ENCODE measurements around the gene ERP44. TPM values are rescaled to one million over a fixed set of nuclear protein-coding genes. Genes with fewer than 3 reads are reported as not detected.

The ERP44 gene
- polyA plus RNA-seq, 1 of the 3 experiments (the other 2 are of a cell fraction): 10.0 TPM

GRCh38 chr9:99948482-99948881, 150.3 kb downstream of the ERP44 start:
- no peak for DNase-seq
- no peak overlapping the region for H2AFZ ChIP-seq (ENCODE audit: low read depth)
- H4K20me1 ChIP-seq (ENCODE audit: insufficient read depth): no peaks in the 10 kb centered on the region
- no peak overlapping the region; a peak in 1 of 4 replicates for H3K27ac ChIP-seq (ENCODE audit: low read depth in 2 of 2, low read length in 1 of 2)
- no peak overlapping the region for H3K4me3 ChIP-seq (ENCODE audit: low read depth in 2 of 2, low read length in 1 of 2)
- ChIA-PET CTCF (interaction anchor here (1.4 to 1.6 kb wide), 2 partner anchors 11 to 764 kb away, joined by 3 read pairs; no protein-coding TSS in a partner anchor), POLR2A (no interaction called here)
- H3K9me2 ChIP-seq: no peaks in the 10 kb centered on the region
- H3K36me3 ChIP-seq (replicated peaks in 1 of 2; ENCODE audit: control insufficient read depth in 1 of 2, insufficient read depth in 2 of 2, low read length in 1 of 2): peaks cover 15 to 18% of the 10 kb centered on the region in 2 experiments
- H3K79me2 ChIP-seq (ENCODE audit: insufficient read depth): no peaks in the 10 kb centered on the region
- TF ChIP-seq NFIC (IDR thresholded peaks at IDR 0.05; ENCODE audit: borderline replicate concordance) (no peak), USF1 (IDR thresholded peaks at IDR 0.05; ENCODE audit: borderline replicate concordance, low read depth) (no peak), EZH2phosphoT487 (IDR thresholded peaks at IDR 0.05; ENCODE audit: borderline replicate concordance, low read depth) (no peak), YY1 (IDR thresholded peaks at IDR 0.05; ENCODE audit: low read depth) (no peak), RFX5 (IDR thresholded peaks at IDR 0.05; ENCODE audit: low read length) (no peak), TEAD4 (IDR thresholded peaks at IDR 0.05; ENCODE audit: borderline replicate concordance, insufficient read depth) (no peak), TAF1 (IDR thresholded peaks at IDR 0.05; ENCODE audit: borderline replicate concordance, low read depth, low read length) (no peak), ZBTB33 (IDR thresholded peaks at IDR 0.05; ENCODE audit: borderline replicate concordance, low read depth) (no peak), FOXJ3 (CRISPR knock-in tag; IDR thresholded peaks at IDR 0.05) (no peak), FOSL2 (IDR thresholded peaks at IDR 0.05; ENCODE audit: borderline replicate concordance, low read depth) (no peak), NRF1 (IDR thresholded peaks at IDR 0.05; ENCODE audit: low read depth, low read length) (no peak), MXI1 (IDR thresholded peaks at IDR 0.05; ENCODE audit: low read depth, low read length) (no peak), RCOR1 (IDR thresholded peaks at IDR 0.05; ENCODE audit: low read length) (no peak), RXRA (IDR thresholded peaks at IDR 0.05; ENCODE audit: borderline replicate concordance, low read depth) (no peak), ELF1 (IDR thresholded peaks at IDR 0.05) (no peak)
- 91% methylated on average over 2 of the region's 2 CpGs for WGBS (ENCODE audit: low lambda C conversion rate)
- no peaks in the 10 kb centered on the region for H3K27me3 ChIP-seq (ENCODE audit: insufficient read depth)
- no peak overlapping the region for H3K9ac ChIP-seq
- peaks cover 13% of the 10 kb centered on the region for H3F3A ChIP-seq (replicated peaks; ENCODE audit: insufficient read depth)
- H3K9me3 ChIP-seq: 0 out of 2 replicates have a peak, but pooled peaks cover 1% of the 10 kb centered on the region
- no peaks in the 10 kb centered on the region for H3K4me1 ChIP-seq (ENCODE audit: control insufficient read depth in 1 of 2, insufficient read depth in 2 of 2, low read depth in 1 of 2, low read length in 1 of 2)
- H3K4me2 ChIP-seq: no peak overlapping the region

- 84% methylated on average over 3 of the region's 3 CpGs for WGBS (ENCODE audit: low lambda C conversion rate)
Observed at GRCh38 chr9:99947395-99947794, 151.4 kb downstream of the ERP44 start.

More at GRCh38 chr9:99947395-99947794, 151.4 kb downstream of the ERP44 start:
- no peak overlapping the region for H3K4me2 ChIP-seq
- no peak overlapping the region for H3K27ac ChIP-seq (ENCODE audit: low read depth in 2 of 2, low read length in 1 of 2)
- peaks cover 11 to 17% of the 10 kb centered on the region in 2 experiments for H3K36me3 ChIP-seq (replicated peaks in 1 of 2; ENCODE audit: control insufficient read depth in 1 of 2, insufficient read depth in 2 of 2, low read length in 1 of 2)
- CTCF ChIA-PET: interaction anchor here (0.6 to 1.8 kb wide), 4 partner anchors 10 to 715 kb away, joined by 3 to 5 read pairs (median 3); no protein-coding TSS in a partner anchor
- no peaks in the 10 kb centered on the region for H3K79me2 ChIP-seq (ENCODE audit: insufficient read depth)
- H3K9me2 ChIP-seq: no peaks in the 10 kb centered on the region
- H3K9me3 ChIP-seq: no peaks in the 10 kb centered on the region
- no peak overlapping the region for H3K4me3 ChIP-seq (ENCODE audit: low read depth in 2 of 2, low read length in 1 of 2)
- DNase-seq: no peak
- H3K4me1 ChIP-seq (ENCODE audit: control insufficient read depth in 1 of 2, insufficient read depth in 2 of 2, low read depth in 1 of 2, low read length in 1 of 2): no peaks in the 10 kb centered on the region
- H4K20me1 ChIP-seq (ENCODE audit: insufficient read depth): no peaks in the 10 kb centered on the region
- peaks cover 13% of the 10 kb centered on the region for H3F3A ChIP-seq (replicated peaks; ENCODE audit: insufficient read depth)
- no peaks in the 10 kb centered on the region for H3K27me3 ChIP-seq (ENCODE audit: insufficient read depth)
- H2AFZ ChIP-seq (ENCODE audit: low read depth): no peak overlapping the region
- TF ChIP-seq RXRA (IDR thresholded peaks at IDR 0.05; ENCODE audit: borderline replicate concordance, low read depth): no peak
- TF ChIP-seq IRF3 (IDR thresholded peaks at IDR 0.05; ENCODE audit: low read depth, low read length): no peak
- no peak for TF ChIP-seq FOXM1 (IDR thresholded peaks at IDR 0.05; ENCODE audit: low read depth)
- no peak for TF ChIP-seq SMC3 (IDR thresholded peaks at IDR 0.05; ENCODE audit: low read depth, low read length)
- TF ChIP-seq EP300 (IDR thresholded peaks at IDR 0.05; ENCODE audit: borderline replicate concordance in 1 of 2, low read depth in 1 of 2, low read length in 1 of 2): no peak
- POLR2A ChIA-PET: no interaction called here
- H3K9ac ChIP-seq: no peak overlapping the region

Data from SK-N-SH (cell line).